ENCODE data around the gene IMP3. TPM values are rescaled to one million over a fixed set of nuclear protein-coding genes. Genes with fewer than 3 reads are reported as not detected.

Gene IMP3
- total and polyA plus RNA-seq, 5 donors, result 39.4 to 49.3 (median 47.9) TPM

- ATAC-seq (no peak), DNase-seq (no peak)
- no peaks in the 10 kb centered on the region for H3K9me3 ChIP-seq (ENCODE audit: control insufficient read depth, low read length)
- WGBS, result 70% methylated on average over 19 of the region's 19 CpGs
- no peaks in the 10 kb centered on the region for H3K27me3 ChIP-seq (ENCODE audit: control insufficient read depth, insufficient read depth)
- peak overlapping the region; percentile 67 for H3K4me3 ChIP-seq (ENCODE audit: low read length)
- peak overlapping the region; percentile 95 for H3K27ac ChIP-seq (ENCODE audit: low read length)
- peaks cover 39% of the 10 kb centered on the region for H3K4me1 ChIP-seq (ENCODE audit: control insufficient read depth, insufficient read depth, low read length)
- intact Hi-C loops (cut with DNase I), result no loop called here
These were observed 9.2 kb upstream of the IMP3 start for GRCh38 chr15:75649045-75649761.

- Histone ChIP-seq H3K9me3 (ENCODE audit: control insufficient read depth, low read length) (no peaks in the 10 kb centered on the region), H3K4me1 (ENCODE audit: control insufficient read depth, insufficient read depth, low read length) (peaks cover 39% of the 10 kb centered on the region), H3K4me3 (ENCODE audit: low read length) (peak overlapping the region; percentile 67), H3K27me3 (ENCODE audit: control insufficient read depth, insufficient read depth) (no peaks in the 10 kb centered on the region), H3K27ac (ENCODE audit: low read length) (peak overlapping the region; percentile 95)
- WGBS, result 2% methylated on average over 34 of the region's 34 CpGs
- ATAC-seq (peak; percentile 47 to 49), DNase-seq (peak; percentile 54 to 84 (median 84))
- intact Hi-C loops (cut with DNase I), result no loop called here
These were observed 8.4 kb upstream of the IMP3 start for GRCh38 chr15:75648156-75649000.

GRCh38 chr15:75647370-75648155 is 7.5 kb upstream of the IMP3 start, which contains the start of gene SNX33:
Gene SNX33, plus strand, starts transcription at chr15:75647912. Its CDS starts 1,191 bp downstream, at chr15:75649103.
- intact Hi-C loops (cut with DNase I), result no loop called here
- H3K27me3 ChIP-seq (ENCODE audit: control insufficient read depth, insufficient read depth), result no peaks in the 10 kb centered on the region
- H3K9me3 ChIP-seq (ENCODE audit: control insufficient read depth, low read length), result no peaks in the 10 kb centered on the region
- DNase-seq (peak; percentile 90 to 95 (median 94)), ATAC-seq (peak; percentile 89 to 91)
- H3K4me3 ChIP-seq (ENCODE audit: low read length), result peak within 1 kb of the TSS; percentile 67
- H3K4me1 ChIP-seq (ENCODE audit: control insufficient read depth, insufficient read depth, low read length), result peaks cover 36% of the 10 kb centered on the region
- H3K27ac ChIP-seq (ENCODE audit: low read length), result peak within 1 kb of the TSS; percentile 95
- WGBS, result under 1% methylated on average over 76 of the region's 76 CpGs

- peaks cover 32% of the 10 kb centered on the region for H3K4me1 ChIP-seq (ENCODE audit: control insufficient read depth, insufficient read depth, low read length)
- WGBS, result under 1% methylated on average over 26 of the region's 26 CpGs
- intact Hi-C loops (cut with DNase I), result no loop called here
- DNase-seq, result no peak
- no peaks in the 10 kb centered on the region for H3K9me3 ChIP-seq (ENCODE audit: control insufficient read depth, low read length)
- H3K4me3 ChIP-seq (ENCODE audit: low read length), result peak overlapping the region; percentile 67
- peak overlapping the region; percentile 95 for H3K27ac ChIP-seq (ENCODE audit: low read length)
- no peaks in the 10 kb centered on the region for H3K27me3 ChIP-seq (ENCODE audit: control insufficient read depth, insufficient read depth)
- peak; percentile 23 to 40 for ATAC-seq
These were observed 6.9 kb upstream of the IMP3 start for GRCh38 chr15:75646944-75647364.

- Histone ChIP-seq H3K27ac (ENCODE audit: low read length) (peak overlapping the region; percentile 95), H3K27me3 (ENCODE audit: control insufficient read depth, insufficient read depth) (no peaks in the 10 kb centered on the region), H3K4me1 (ENCODE audit: control insufficient read depth, insufficient read depth, low read length) (peaks cover 29% of the 10 kb centered on the region), H3K9me3 (ENCODE audit: control insufficient read depth, low read length) (no peaks in the 10 kb centered on the region), H3K4me3 (ENCODE audit: low read length) (peak overlapping the region; percentile 67)
- peak in 1 of 3 donors; percentile 26 for DNase-seq
- WGBS, result 42% methylated on average over 5 of the region's 5 CpGs
- intact Hi-C loops (cut with DNase I), result no loop called here
- no peak for ATAC-seq
These were observed 6.3 kb upstream of the IMP3 start for GRCh38 chr15:75646112-75646943.

GRCh38 chr15:75644376-75644775 is 4.4 kb upstream of the IMP3 start:
- H3K4me1 ChIP-seq (ENCODE audit: control insufficient read depth, insufficient read depth, low read length), result peaks cover 11% of the 10 kb centered on the region
- no peak overlapping the region for H3K27ac ChIP-seq (ENCODE audit: low read length)
- ATAC-seq (no peak), DNase-seq (peak in 1 of 3 donors; percentile 15)
- intact Hi-C loops (cut with DNase I), result no loop called here
- H3K27me3 ChIP-seq (ENCODE audit: control insufficient read depth, insufficient read depth), result no peaks in the 10 kb centered on the region
- H3K9me3 ChIP-seq (ENCODE audit: control insufficient read depth, low read length), result no peaks in the 10 kb centered on the region
- no peak overlapping the region for H3K4me3 ChIP-seq (ENCODE audit: low read length)
- WGBS, result 82% methylated on average over 2 of the region's 2 CpGs

GRCh38 chr15:75641603-75642002 is 1.6 kb upstream of the IMP3 start:
- Histone ChIP-seq H3K9me3 (ENCODE audit: control insufficient read depth, low read length) (no peaks in the 10 kb centered on the region), H3K4me3 (ENCODE audit: low read length) (no peak overlapping the region), H3K27me3 (ENCODE audit: control insufficient read depth, insufficient read depth) (no peaks in the 10 kb centered on the region), H3K4me1 (ENCODE audit: control insufficient read depth, insufficient read depth, low read length) (peaks cover 6% of the 10 kb centered on the region), H3K27ac (ENCODE audit: low read length) (no peak overlapping the region)
- no peak for ATAC-seq
- WGBS, result 80% methylated on average over 5 of the region's 5 CpGs
- no peak for DNase-seq
- intact Hi-C loops (cut with DNase I), result no loop called here

- Histone ChIP-seq H3K27ac (ENCODE audit: low read length) (no peak overlapping the region), H3K4me1 (ENCODE audit: control insufficient read depth, insufficient read depth, low read length) (peaks cover 3% of the 10 kb centered on the region), H3K9me3 (ENCODE audit: control insufficient read depth, low read length) (no peaks in the 10 kb centered on the region), H3K27me3 (ENCODE audit: control insufficient read depth, insufficient read depth) (no peaks in the 10 kb centered on the region), H3K4me3 (ENCODE audit: low read length) (no peak overlapping the region)
- no peak for ATAC-seq
- peak in 1 of 3 donors; percentile 23 for DNase-seq
- WGBS, result 78% methylated on average over 4 of the region's 4 CpGs
- intact Hi-C loops (cut with DNase I), result no loop called here
These were observed 1.1 kb upstream of the IMP3 start for GRCh38 chr15:75641179-75641503.

- H3K27me3 ChIP-seq (ENCODE audit: control insufficient read depth, insufficient read depth), result no peaks in the 10 kb centered on the region
- peaks cover 3% of the 10 kb centered on the region for H3K4me1 ChIP-seq (ENCODE audit: control insufficient read depth, insufficient read depth, low read length)
- peak overlapping the region; percentile 97 for H3K27ac ChIP-seq (ENCODE audit: low read length)
- ATAC-seq, result peak; percentile 23 to 27
- H3K4me3 ChIP-seq (ENCODE audit: low read length), result peak overlapping the region; percentile 74
- intact Hi-C loops (cut with DNase I), result no loop called here
- WGBS, result 7% methylated on average over 17 of the region's 17 CpGs
- peak in 1 of 3 donors; percentile 9 for DNase-seq
- H3K9me3 ChIP-seq (ENCODE audit: control insufficient read depth, low read length), result no peaks in the 10 kb centered on the region
These were observed 607 bp upstream of the IMP3 start for GRCh38 chr15:75640483-75641178.

Measured in right cardiac atrium (tissue), 5 donors.